GM19023 (cell line): ENCODE results near the gene ITPR3.

Experiments used
- ATAC-seq: cut with Tn5 transposase; IDR thresholded peaks from one replicate; pipeline ENCODE4 v1.9.1; 2021; ENCODE audit warnings: mild to moderate bottlenecking, moderate library complexity; ENCODE audit not compliant: unreplicated experiment

Gene ITPR3

GRCh38 chr6:33620856-33621710 lies at the start of gene ITPR3:
Gene ITPR3 (plus strand): TSS chr6:33621322. CDS start chr6:33621603, 281 bp downstream.
- ATAC-seq = peak; percentile 75

- ATAC-seq = no peak
Observed at GRCh38 chr6:33571637-33572316, 49.3 kb upstream of the ITPR3 start.

- ATAC-seq = no peak
Observed at GRCh38 chr6:33575211-33575610, 45.9 kb upstream of the ITPR3 start.

GRCh38 chr6:33576668-33577067 lies 44.5 kb upstream of the ITPR3 start:
- ATAC-seq = no peak

- ATAC-seq = no peak
Observed at GRCh38 chr6:33577106-33577535, 44.0 kb upstream of the ITPR3 start.

GRCh38 chr6:33577718-33578117 lies 43.4 kb upstream of the ITPR3 start:
- ATAC-seq = no peak

- no peak for ATAC-seq
Observed at GRCh38 chr6:33578164-33578563, 43.0 kb upstream of the ITPR3 start.

- ATAC-seq = no peak
Observed at GRCh38 chr6:33578588-33579011, 42.5 kb upstream of the ITPR3 start.

- ATAC-seq = peak; percentile 95
Observed at GRCh38 chr6:33579828-33580714, 41.1 kb upstream of the ITPR3 start, which contains the start of gene BAK1. Gene BAK1 (minus strand): TSS chr6:33580276. CDS start chr6:33577604, 2,672 bp downstream.

- ATAC-seq = no peak
Observed at GRCh38 chr6:33581186-33581585, 39.9 kb upstream of the ITPR3 start.

GRCh38 chr6:33583591-33584155 lies 37.4 kb upstream of the ITPR3 start:
- ATAC-seq = no peak

- no peak for ATAC-seq
Observed at GRCh38 chr6:33584700-33585402, 36.3 kb upstream of the ITPR3 start.

GRCh38 chr6:33585403-33586107 lies 35.6 kb upstream of the ITPR3 start:
- peak; percentile 65 for ATAC-seq

- ATAC-seq = no peak
Observed at GRCh38 chr6:33586108-33586640, 34.9 kb upstream of the ITPR3 start.

GRCh38 chr6:33587529-33587928 lies 33.6 kb upstream of the ITPR3 start:
- no peak for ATAC-seq

- no peak for ATAC-seq
Observed at GRCh38 chr6:33588894-33589293, 32.2 kb upstream of the ITPR3 start.

- ATAC-seq = no peak
Observed at GRCh38 chr6:33589392-33589730, 31.8 kb upstream of the ITPR3 start.

GRCh38 chr6:33589731-33590530 lies 31.2 kb upstream of the ITPR3 start:
- no peak for ATAC-seq
